Mesothelial cell of epicardium (in vitro differentiated cells): ENCODE measurements around the gene ELMO3. TPM values are rescaled to one million over a fixed set of nuclear protein-coding genes. Genes with fewer than 3 reads are reported as not detected.

Source experiments
- DNase-seq, 2 experiments: peaks; one replicate each; pipeline ENCODE4 v3.0.0; 2021; ENCODE audit warnings: low spot score in 2 of 2; ENCODE audit not compliant: unreplicated experiment in 2 of 2
- H3K27ac Mint-ChIP-seq: 2 replicates; pipeline ENCODE4 v1.8.0; 2021; ENCODE audit warnings: mixed read lengths
- H3K27me3 Mint-ChIP-seq: 2 replicates; pipeline ENCODE4 v1.8.0; 2021; ENCODE audit warnings: low read depth, mixed read lengths
- H3K36me3 Mint-ChIP-seq: 2 replicates; pipeline ENCODE4 v1.8.0; 2021; ENCODE audit warnings: mixed read lengths
- H3K4me1 Mint-ChIP-seq: 2 replicates; pipeline ENCODE4 v1.8.0; 2021; ENCODE audit warnings: mixed read lengths
- H3K4me3 Mint-ChIP-seq: 2 replicates; pipeline ENCODE4 v1.8.0; 2021; ENCODE audit warnings: mild to moderate bottlenecking, moderate library complexity, mixed read lengths
- H3K9me3 Mint-ChIP-seq: 2 replicates; pipeline ENCODE4 v1.8.0; 2021; ENCODE audit warnings: mixed read lengths
- total RNA-seq: library from RNA; stranded (reverse); gene quantifications from 3 replicates; pipeline ENCODE4 v1.2.1, GENCODE V29; 2021
- TF ChIP-seq, protein P1 (sequence below): fragments of 200-600 bp; sonication (generic); IDR thresholded peaks from one replicate; pipeline ENCODE4 v1.5.0; 2021; ENCODE audit warnings: antibody characterized with exemption; ENCODE audit not compliant: unreplicated experiment

ELMO3 gene
- total RNA-seq, 1 donor from 2014 or later = 9.7 TPM

DNA sequence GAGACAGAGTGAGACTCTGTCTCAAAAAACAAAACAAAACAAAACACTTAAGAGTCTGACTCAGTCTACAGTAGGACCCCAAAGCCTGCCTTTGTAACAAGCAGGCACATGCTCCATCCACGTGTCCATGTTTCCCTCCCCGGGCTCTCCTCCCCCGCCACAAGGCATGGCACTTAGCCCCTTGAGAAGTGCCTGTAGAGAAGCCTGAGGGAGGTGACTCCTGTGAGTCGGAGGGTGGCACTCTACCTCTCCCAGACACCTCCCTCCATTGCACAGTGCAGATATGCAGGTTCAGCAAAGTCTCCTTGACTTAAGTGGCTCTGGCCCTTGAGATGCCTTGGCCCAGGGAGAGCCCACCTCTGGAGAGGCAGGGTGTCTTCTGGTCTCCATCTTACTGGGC lies 41.6 kb downstream of the ELMO3 start:
- H3K36me3 Mint-ChIP-seq = peaks cover 14% of the 10 kb centered on the region
- H3K4me3 Mint-ChIP-seq = no peak overlapping the region
- H3K27ac Mint-ChIP-seq = no peak overlapping the region
- no peak for DNase-seq
- H3K4me1 Mint-ChIP-seq = peaks cover 8% of the 10 kb centered on the region
- no peaks in the 10 kb centered on the region for H3K27me3 Mint-ChIP-seq
- H3K9me3 Mint-ChIP-seq = no peaks in the 10 kb centered on the region
- TF ChIP-seq, protein P1, sequence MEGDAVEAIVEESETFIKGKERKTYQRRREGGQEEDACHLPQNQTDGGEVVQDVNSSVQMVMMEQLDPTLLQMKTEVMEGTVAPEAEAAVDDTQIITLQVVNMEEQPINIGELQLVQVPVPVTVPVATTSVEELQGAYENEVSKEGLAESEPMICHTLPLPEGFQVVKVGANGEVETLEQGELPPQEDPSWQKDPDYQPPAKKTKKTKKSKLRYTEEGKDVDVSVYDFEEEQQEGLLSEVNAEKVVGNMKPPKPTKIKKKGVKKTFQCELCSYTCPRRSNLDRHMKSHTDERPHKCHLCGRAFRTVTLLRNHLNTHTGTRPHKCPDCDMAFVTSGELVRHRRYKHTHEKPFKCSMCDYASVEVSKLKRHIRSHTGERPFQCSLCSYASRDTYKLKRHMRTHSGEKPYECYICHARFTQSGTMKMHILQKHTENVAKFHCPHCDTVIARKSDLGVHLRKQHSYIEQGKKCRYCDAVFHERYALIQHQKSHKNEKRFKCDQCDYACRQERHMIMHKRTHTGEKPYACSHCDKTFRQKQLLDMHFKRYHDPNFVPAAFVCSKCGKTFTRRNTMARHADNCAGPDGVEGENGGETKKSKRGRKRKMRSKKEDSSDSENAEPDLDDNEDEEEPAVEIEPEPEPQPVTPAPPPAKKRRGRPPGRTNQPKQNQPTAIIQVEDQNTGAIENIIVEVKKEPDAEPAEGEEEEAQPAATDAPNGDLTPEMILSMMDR = no peak

DNA sequence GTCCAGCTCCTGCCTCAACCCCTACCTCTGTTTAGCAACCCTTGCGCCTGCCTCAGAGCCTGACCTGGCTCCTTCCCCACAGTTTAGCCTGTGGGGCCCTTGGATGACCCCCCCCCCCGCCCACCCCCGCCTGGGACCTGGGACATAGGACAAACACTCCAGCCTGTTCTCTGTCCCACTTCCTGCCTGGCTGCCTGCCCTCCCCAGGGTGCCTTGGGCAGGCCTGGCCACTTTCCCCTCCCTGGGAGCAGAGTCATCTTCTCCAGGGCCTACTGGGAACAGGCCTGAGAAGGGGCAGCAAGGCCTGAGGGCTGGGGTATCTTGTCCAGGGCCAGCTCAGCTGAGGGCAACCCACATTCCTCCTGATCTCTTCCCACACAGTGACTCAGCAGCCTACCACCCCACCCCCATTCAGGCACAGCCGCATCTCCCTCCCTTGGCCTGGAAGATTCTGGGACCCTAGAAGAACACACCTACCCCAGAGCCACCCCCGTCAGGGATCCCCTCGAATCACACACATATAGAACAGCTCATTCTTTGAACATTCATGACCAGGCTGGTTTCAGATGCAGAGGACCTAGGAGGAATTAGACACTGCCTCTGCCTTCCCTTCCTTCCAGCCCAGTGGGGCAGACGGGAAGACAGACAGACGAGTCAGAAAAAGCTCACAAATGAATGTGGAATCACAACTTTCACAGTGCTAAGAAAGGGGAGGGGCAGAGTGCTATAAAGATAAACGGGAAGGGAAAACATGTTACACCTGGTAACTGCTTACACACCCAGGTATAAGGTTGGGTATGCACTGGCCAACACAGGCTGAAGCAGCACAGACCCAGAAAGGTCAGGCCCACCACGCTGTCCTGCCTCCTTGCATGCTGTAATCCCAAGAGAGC lies 42.3 kb downstream of the ELMO3 start:
- Mint-ChIP-seq H3K4me1 (peaks cover 8% of the 10 kb centered on the region), H3K4me3 (no peak overlapping the region), H3K27ac (peak overlapping the region; percentile 85)

DNA sequence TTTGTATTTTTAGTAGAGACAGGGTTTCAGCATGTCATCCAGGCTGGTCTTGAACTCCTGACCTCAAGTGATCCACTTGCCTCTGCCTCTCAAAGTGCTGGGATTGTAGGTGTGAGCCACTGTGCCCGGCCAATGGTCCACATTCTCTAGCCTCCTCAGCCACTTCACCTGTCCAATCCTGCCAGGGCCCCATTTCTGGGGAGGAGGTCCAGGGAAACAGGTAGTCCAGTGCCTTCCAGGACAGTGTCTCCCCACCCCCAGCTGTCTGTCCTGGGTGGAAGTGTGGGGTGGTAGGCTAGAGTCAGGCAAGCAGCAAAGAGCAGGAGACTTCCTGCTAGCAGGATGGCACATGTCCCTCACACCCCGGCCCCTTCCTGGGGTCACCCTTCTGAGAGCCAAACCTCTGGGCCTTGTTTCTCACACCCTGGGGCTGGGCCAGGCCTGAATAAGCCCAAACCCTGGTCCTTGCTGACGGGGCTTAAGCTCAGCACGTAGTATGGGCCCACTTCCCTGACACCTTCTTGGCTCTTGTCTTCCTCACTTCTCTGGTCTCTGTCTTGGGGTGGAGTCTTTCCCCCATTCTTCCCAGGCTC lies 43.3 kb downstream of the ELMO3 start:
- H3K27ac Mint-ChIP-seq = no peak overlapping the region
- peaks cover 8% of the 10 kb centered on the region for H3K4me1 Mint-ChIP-seq
- no peaks in the 10 kb centered on the region for H3K9me3 Mint-ChIP-seq
- H3K36me3 Mint-ChIP-seq = peaks cover 3% of the 10 kb centered on the region
- TF ChIP-seq, protein P1 = no peak
- H3K27me3 Mint-ChIP-seq = no peaks in the 10 kb centered on the region
- DNase-seq = no peak
- no peak overlapping the region for H3K4me3 Mint-ChIP-seq

More for the DNA sequence above, 42.3 kb downstream of the ELMO3 start:
- H3K36me3 Mint-ChIP-seq = peaks cover 9% of the 10 kb centered on the region
- H3K9me3 Mint-ChIP-seq = no peaks in the 10 kb centered on the region
- no peak for DNase-seq
- TF ChIP-seq, protein P1 = no peak
- no peaks in the 10 kb centered on the region for H3K27me3 Mint-ChIP-seq

DNA sequence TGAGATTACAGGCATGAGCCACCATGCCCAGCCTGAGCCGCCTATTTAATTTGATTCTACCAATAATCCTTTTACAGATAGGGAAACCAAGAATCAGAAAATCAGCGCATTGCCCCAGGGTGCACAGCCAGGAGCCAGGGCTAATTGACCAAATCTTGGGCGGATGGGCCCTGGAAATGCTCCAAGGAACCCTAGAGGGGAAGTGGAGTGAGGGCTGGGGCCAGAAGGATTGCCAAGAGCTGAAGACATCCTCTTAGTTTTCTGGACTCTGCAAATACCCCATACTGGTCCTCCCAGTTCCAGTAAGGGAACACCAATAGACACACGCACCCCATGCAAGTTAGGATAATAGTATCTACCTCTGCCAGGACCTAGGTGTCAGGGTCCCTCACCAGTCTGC lies 44.5 kb downstream of the ELMO3 start:
- Mint-ChIP-seq H3K4me1 (peaks cover 18% of the 10 kb centered on the region), H3K4me3 (no peak overlapping the region), H3K9me3 (no peaks in the 10 kb centered on the region), H3K36me3 (no peaks in the 10 kb centered on the region), H3K27me3 (peaks cover 10% of the 10 kb centered on the region), H3K27ac (no peak overlapping the region)
- TF ChIP-seq, protein P1 = no peak
- no peak for DNase-seq

DNA sequence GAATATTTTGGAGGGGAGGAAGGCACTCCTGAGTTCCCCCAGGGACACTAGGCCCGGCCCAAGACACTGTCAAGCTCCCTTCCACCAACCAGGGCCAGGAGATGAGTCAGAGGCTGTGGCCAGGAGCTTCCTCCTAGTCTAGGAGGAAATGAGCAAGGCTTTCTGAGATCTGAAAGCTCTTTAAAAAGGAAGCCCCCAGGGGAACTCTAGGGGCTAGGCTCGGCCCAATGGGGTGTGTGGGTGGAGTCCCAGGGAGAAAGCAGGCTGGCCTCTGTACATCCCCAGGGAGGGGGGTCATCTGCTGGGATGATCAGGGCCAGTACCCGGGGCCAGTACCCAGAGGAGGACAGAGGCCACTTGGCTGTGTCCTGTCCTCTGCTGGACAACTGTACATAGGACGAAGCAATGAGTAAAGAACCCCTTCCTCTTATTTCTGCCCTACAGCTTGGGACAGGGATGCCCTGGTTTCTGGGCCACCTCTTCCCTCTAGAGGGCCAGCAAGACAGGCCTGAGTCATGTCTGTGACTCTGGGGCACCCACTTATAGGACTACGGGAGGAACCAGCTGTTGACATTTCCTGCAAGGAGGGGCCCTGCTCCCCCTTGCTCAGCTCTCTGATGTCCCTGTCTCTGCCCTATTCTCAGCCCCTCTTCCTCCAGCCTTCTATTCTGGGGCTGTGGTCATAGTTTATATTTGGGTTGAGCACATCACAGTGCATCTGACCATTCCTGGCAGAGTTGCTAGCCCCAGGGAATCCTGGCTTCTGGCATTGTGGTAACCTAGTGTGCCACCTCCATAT lies 45.7 kb downstream of the ELMO3 start:
- Mint-ChIP-seq H3K36me3 (no peaks in the 10 kb centered on the region), H3K9me3 (no peaks in the 10 kb centered on the region), H3K27me3 (peaks cover 19% of the 10 kb centered on the region), H3K27ac (peak overlapping the region; percentile 39), H3K4me1 (peaks cover 26% of the 10 kb centered on the region), H3K4me3 (peak overlapping the region; percentile 83)
- TF ChIP-seq, protein P1 = no peak
- no peak for DNase-seq
